ENCODE measurements around the gene GLRA2.

GRCh38 chrX:14509325-14510057, 19.8 kb upstream of the GLRA2 start:
- TF ChIP-seq POLR2A (IDR thresholded peaks at IDR 0.05) (no peak), CTCF (IDR thresholded peaks at IDR 0.05) (no peak)

Data from esophagus squamous epithelium (tissue), 4 donors.